MCF 10A (cell line): ENCODE results near the gene SLC22A1. TPM values are rescaled to one million over a fixed set of nuclear protein-coding genes. Genes with fewer than 3 reads are reported as not detected.
"Not testable (repeated sequence)": the region's sequence is repeated elsewhere in the genome, so short reads cannot be mapped to it uniquely, and the experiment has no call there.

Experiments
- BruUV-seq: library from RNA; stranded (reverse); fragments of 400-500 nt; replicated peaks from 2 replicates; lab custom pipeline; 2021; lab: Mats Ljungman, UMichigan
- CTCF ChIA-PET: fragments of 300-600 bp; sonication (Branson Sonifier 250); formaldehyde crosslinking; extraction: SDS; loops from one replicate; lab custom pipeline; 2021; ENCODE audit warnings: antibody characterized with exemption, inconsistent platforms; lab: Yijun Ruan, JAX
- POLR2A ChIA-PET: fragments of 300-600, 350-650 bp; sonication (Branson Sonifier 250); formaldehyde crosslinking; extraction: SDS; loops from one replicate; lab custom pipeline; 2020; ENCODE audit warnings: antibody characterized with exemption, inconsistent platforms; lab: Yijun Ruan, JAX
- DNase-seq: peaks from one replicate; pipeline ENCODE4 v3.0.0-alpha.2; 2018; ENCODE audit not compliant: unreplicated experiment
- H3K27ac Mint-ChIP-seq: one replicate; pipeline ENCODE4 v1.8.0; 2022; ENCODE audit warnings: mild to moderate bottlenecking, low read depth, mixed read lengths; ENCODE audit not compliant: unreplicated experiment
- H3K27me3 Mint-ChIP-seq: one replicate; pipeline ENCODE4 v1.8.0; 2022; ENCODE audit warnings: mixed read lengths; ENCODE audit not compliant: insufficient read depth, unreplicated experiment
- H3K36me3 Mint-ChIP-seq: one replicate; pipeline ENCODE4 v1.8.0; 2022; ENCODE audit warnings: mild to moderate bottlenecking, moderate library complexity, mixed read lengths; ENCODE audit not compliant: insufficient read depth, unreplicated experiment
- H3K4me1 Mint-ChIP-seq: one replicate; pipeline ENCODE4 v1.8.0; 2022; ENCODE audit warnings: mixed read lengths; ENCODE audit not compliant: insufficient read depth, unreplicated experiment
- H3K4me3 Mint-ChIP-seq: one replicate; pipeline ENCODE4 v1.8.0; 2022; ENCODE audit warnings: mild to moderate bottlenecking, moderate library complexity, mixed read lengths; ENCODE audit not compliant: unreplicated experiment
- H3K9me3 Mint-ChIP-seq: one replicate; pipeline ENCODE4 v1.8.0; 2022; ENCODE audit warnings: mixed read lengths; ENCODE audit not compliant: unreplicated experiment
- CTCF ChIP-seq: fragments of 200-600 bp; IDR thresholded peaks from one replicate; pipeline ENCODE4 v1.8.0; 2022; ENCODE audit warnings: antibody characterized with exemption, mild to moderate bottlenecking; ENCODE audit not compliant: unreplicated experiment
- intact Hi-C: fragments of 100-400 bp; cut with micrococcal nuclease; formaldehyde crosslinking; loops from 2 replicates; pipeline ENCODE4 v1.14.1; 2022
- total RNA-seq: library from RNA; stranded (reverse); gene quantifications from 2 replicates; pipeline ENCODE4 v1.2.3, GENCODE V29; 2022

SLC22A1 gene
- total RNA-seq, 1 experiment from 2014 or later, result 0.86 TPM

GRCh38 chr6:160163912-160164311 lies 42.3 kb downstream of the SLC22A1 start:
- Mint-ChIP-seq H3K9me3 (no peaks in the 10 kb centered on the region), H3K27ac (no peak overlapping the region), H3K4me1 (no peaks in the 10 kb centered on the region), H3K4me3 (no peak overlapping the region), H3K36me3 (no peaks in the 10 kb centered on the region), H3K27me3 (no peaks in the 10 kb centered on the region)
- TF ChIP-seq CTCF, result no peak
- CTCF ChIA-PET, result no interaction called here
- POLR2A ChIA-PET, result no interaction called here
- DNase-seq, result no peak
- intact Hi-C loops, result no loop called here
- BruUV-seq, result no TSS peak

GRCh38 chr6:160165928-160166327 lies 44.3 kb downstream of the SLC22A1 start:
- BruUV-seq, H3K27me3 Mint-ChIP-seq, H3K4me3 Mint-ChIP-seq, intact Hi-C loops, POLR2A ChIA-PET, H3K27ac Mint-ChIP-seq, CTCF ChIA-PET, DNase-seq, H3K36me3 Mint-ChIP-seq, H3K4me1 Mint-ChIP-seq, H3K9me3 Mint-ChIP-seq: not testable (repeated sequence)

GRCh38 chr6:160167604-160168399 lies 46.2 kb downstream of the SLC22A1 start:
- no peak for DNase-seq
- no peak overlapping the region for H3K27ac Mint-ChIP-seq
- H3K27me3 Mint-ChIP-seq, result no peaks in the 10 kb centered on the region
- intact Hi-C loops, result no loop called here
- no peak for TF ChIP-seq CTCF
- peaks cover 7% of the 10 kb centered on the region for H3K9me3 Mint-ChIP-seq
- ChIA-PET CTCF (interaction anchor here (0.6 to 1.1 kb wide), 2 partner anchors 22 to 27 kb away, joined by 3 read pairs; no protein-coding TSS in a partner anchor), POLR2A (no interaction called here)
- no peaks in the 10 kb centered on the region for H3K36me3 Mint-ChIP-seq
- no TSS peak for BruUV-seq
- H3K4me1 Mint-ChIP-seq, result no peaks in the 10 kb centered on the region
- H3K4me3 Mint-ChIP-seq, result no peak overlapping the region

GRCh38 chr6:160170018-160170680 lies 48.5 kb downstream of the SLC22A1 start:
- ChIA-PET POLR2A (no interaction called here), CTCF (no interaction called here)
- peaks cover 7% of the 10 kb centered on the region for H3K9me3 Mint-ChIP-seq
- no peak overlapping the region for H3K4me3 Mint-ChIP-seq
- H3K27me3 Mint-ChIP-seq, result no peaks in the 10 kb centered on the region
- intact Hi-C loops, result no loop called here
- H3K27ac Mint-ChIP-seq, result no peak overlapping the region
- DNase-seq, result no peak
- TF ChIP-seq CTCF, result no peak
- no peaks in the 10 kb centered on the region for H3K36me3 Mint-ChIP-seq
- no peaks in the 10 kb centered on the region for H3K4me1 Mint-ChIP-seq
- no TSS peak for BruUV-seq
